Measurements from ENCODE around the gene DDX31. TPM values are rescaled to one million over a fixed set of nuclear protein-coding genes. Genes with fewer than 3 reads are reported as not detected.

The DDX31 gene
- total RNA-seq, 1 experiment from 2014 or later: 26.2 TPM

DNA sequence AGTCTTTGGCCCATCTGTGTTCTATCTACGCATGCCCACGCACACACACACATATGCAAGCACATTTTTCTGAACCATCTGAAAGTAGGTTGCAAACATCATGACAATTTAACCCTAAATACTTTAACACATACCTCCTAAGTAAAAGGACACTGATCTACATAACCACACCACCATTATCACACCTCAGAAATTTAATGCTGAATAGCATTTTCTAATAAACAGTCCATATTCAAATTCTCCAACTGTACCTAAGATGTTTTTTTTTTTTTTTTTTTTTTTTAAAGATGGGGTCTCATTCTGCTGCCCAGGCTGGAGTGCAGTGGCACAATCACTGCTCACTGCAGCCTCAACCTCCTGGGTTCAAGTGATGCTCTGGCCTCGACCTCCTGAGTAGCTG is 35.5 kb downstream of the DDX31 start:
- Mint-ChIP-seq H3K27ac (no peak overlapping the region), H3K9me3 (no peaks in the 10 kb centered on the region), H3K4me1 (no peaks in the 10 kb centered on the region), H3K36me3 (peaks cover 35% of the 10 kb centered on the region), H3K27me3 (ENCODE audit: low read depth) (no peaks in the 10 kb centered on the region), H3K4me3 (no peak overlapping the region)
- ChIA-PET CTCF (no interaction called here), POLR2A (interaction anchor here (0.7 kb wide), 1 partner anchor 36 kb away, joined by 7 read pairs; the partner anchor contains the start of gene DDX31)
- DNase-seq (ENCODE audit: low spot score) (no peak), ATAC-seq (no peak)
- TF ChIP-seq, protein P1, sequence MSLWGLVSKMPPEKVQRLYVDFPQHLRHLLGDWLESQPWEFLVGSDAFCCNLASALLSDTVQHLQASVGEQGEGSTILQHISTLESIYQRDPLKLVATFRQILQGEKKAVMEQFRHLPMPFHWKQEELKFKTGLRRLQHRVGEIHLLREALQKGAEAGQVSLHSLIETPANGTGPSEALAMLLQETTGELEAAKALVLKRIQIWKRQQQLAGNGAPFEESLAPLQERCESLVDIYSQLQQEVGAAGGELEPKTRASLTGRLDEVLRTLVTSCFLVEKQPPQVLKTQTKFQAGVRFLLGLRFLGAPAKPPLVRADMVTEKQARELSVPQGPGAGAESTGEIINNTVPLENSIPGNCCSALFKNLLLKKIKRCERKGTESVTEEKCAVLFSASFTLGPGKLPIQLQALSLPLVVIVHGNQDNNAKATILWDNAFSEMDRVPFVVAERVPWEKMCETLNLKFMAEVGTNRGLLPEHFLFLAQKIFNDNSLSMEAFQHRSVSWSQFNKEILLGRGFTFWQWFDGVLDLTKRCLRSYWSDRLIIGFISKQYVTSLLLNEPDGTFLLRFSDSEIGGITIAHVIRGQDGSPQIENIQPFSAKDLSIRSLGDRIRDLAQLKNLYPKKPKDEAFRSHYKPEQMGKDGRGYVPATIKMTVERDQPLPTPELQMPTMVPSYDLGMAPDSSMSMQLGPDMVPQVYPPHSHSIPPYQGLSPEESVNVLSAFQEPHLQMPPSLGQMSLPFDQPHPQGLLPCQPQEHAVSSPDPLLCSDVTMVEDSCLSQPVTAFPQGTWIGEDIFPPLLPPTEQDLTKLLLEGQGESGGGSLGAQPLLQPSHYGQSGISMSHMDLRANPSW (CRISPR knock-in tag; conservative IDR thresholded peaks at IDR 0.05; ENCODE audit: low read depth): no peak
- TF ChIP-seq, protein P2, sequence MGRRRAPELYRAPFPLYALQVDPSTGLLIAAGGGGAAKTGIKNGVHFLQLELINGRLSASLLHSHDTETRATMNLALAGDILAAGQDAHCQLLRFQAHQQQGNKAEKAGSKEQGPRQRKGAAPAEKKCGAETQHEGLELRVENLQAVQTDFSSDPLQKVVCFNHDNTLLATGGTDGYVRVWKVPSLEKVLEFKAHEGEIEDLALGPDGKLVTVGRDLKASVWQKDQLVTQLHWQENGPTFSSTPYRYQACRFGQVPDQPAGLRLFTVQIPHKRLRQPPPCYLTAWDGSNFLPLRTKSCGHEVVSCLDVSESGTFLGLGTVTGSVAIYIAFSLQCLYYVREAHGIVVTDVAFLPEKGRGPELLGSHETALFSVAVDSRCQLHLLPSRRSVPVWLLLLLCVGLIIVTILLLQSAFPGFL (CRISPR knock-in tag; IDR thresholded peaks at IDR 0.05; ENCODE audit: borderline replicate concordance): no peak
- TF ChIP-seq SMAD4 (CRISPR knock-in tag; IDR thresholded peaks at IDR 0.05): no peak

DNA sequence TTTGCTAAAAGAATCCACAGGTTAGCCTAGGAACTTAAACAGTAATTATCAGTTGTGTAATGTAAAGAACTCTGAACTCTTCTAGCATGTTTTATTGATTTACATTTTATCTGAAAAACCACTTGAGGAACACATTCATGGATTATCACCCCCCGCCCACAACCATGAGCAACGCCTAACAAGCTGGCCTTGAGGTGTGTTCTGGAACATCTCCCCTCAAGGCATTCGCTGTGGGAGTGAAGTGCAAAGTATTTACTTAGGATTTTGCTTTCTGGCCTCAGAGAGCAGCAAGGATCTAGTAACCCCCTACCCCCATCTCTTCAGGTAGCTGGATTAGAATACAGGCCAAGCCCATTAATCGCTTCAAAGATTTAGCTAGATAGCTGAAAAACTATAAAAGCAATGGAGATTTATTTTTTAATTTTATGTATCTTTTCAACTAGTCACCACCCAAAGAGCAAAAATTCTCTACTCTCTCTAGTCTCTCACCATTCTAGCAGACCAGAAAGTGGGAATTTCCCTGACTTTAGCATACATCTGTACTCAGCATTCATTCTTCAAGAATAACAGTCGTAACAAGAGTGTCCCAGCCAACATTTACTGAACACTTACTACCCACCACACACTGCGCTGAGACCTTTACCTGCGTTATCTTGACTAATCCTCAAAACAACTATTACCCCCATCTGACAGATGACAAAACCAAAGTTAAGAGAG is 37.2 kb downstream of the DDX31 start:
- Mint-ChIP-seq H3K4me3 (no peak overlapping the region), H3K27ac (no peak overlapping the region; the same call in 1 of the 2 replicates), H3K4me1 (peaks cover 10% of the 10 kb centered on the region), H3K27me3 (ENCODE audit: low read depth) (no peaks in the 10 kb centered on the region), H3K9me3 (no peaks in the 10 kb centered on the region), H3K36me3 (peaks cover 33% of the 10 kb centered on the region)
- ChIA-PET POLR2A (no interaction called here), CTCF (no interaction called here)
- DNase-seq (ENCODE audit: low spot score) (no peak), ATAC-seq (no peak)
- TF ChIP-seq, protein P3, sequence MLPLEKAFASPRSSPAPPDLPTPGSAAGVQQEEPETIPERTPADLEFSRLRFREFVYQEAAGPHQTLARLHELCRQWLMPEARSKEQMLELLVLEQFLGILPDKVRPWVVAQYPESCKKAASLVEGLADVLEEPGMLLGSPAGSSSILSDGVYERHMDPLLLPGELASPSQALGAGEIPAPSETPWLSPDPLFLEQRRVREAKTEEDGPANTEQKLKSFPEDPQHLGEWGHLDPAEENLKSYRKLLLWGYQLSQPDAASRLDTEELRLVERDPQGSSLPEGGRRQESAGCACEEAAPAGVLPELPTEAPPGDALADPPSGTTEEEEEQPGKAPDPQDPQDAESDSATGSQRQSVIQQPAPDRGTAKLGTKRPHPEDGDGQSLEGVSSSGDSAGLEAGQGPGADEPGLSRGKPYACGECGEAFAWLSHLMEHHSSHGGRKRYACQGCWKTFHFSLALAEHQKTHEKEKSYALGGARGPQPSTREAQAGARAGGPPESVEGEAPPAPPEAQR (CRISPR knock-in tag; IDR thresholded peaks at IDR 0.05): no peak
- TF ChIP-seq, protein P4, sequence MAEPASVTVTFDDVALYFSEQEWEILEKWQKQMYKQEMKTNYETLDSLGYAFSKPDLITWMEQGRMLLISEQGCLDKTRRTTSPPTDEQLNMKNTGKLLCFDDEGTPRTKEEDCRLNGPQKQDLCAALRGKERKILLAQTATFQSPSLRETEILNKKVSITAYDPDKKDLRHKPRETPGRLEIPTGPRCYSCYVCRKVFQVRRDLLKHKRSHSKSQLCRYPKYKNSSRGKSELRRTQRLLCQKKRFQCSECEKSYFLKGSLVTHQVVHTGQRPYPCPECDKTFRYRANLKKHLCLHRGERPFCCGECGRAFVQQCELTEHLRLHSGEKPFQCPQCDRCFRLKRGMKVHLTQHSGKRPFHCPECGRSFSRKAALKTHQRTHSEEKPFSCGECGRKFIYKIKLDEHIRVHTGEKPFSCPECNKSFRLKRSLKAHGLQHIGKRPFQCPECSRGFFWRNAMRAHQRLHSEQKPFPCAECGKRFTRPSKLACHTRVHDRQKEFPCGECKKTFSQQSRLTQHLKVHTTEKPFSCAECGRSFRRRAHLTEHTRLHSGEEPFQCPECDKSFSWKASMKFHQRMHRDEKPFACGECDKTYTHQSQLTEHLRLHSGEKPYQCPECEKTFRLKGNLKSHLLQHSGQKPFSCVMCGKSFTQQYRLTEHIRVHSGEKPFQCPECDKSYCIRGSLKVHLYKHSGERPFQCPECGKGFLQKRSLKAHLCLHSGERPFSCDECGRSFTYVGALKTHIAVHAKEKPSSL (CRISPR knock-in tag; conservative IDR thresholded peaks at IDR 0.05): no peak
- TF ChIP-seq MYBL2 (CRISPR knock-in tag; IDR thresholded peaks at IDR 0.05) (no peak), HMGA2 (CRISPR knock-in tag; IDR thresholded peaks at IDR 0.05) (no peak), GTF2I (CRISPR knock-in tag; conservative IDR thresholded peaks at IDR 0.05) (no peak), ETV6 (CRISPR knock-in tag; IDR thresholded peaks at IDR 0.05) (no peak), NR2C2 (CRISPR knock-in tag; IDR thresholded peaks at IDR 0.05) (no peak), JAZF1 (CRISPR knock-in tag; IDR thresholded peaks at IDR 0.05) (no peak)
- TF ChIP-seq, protein P5, sequence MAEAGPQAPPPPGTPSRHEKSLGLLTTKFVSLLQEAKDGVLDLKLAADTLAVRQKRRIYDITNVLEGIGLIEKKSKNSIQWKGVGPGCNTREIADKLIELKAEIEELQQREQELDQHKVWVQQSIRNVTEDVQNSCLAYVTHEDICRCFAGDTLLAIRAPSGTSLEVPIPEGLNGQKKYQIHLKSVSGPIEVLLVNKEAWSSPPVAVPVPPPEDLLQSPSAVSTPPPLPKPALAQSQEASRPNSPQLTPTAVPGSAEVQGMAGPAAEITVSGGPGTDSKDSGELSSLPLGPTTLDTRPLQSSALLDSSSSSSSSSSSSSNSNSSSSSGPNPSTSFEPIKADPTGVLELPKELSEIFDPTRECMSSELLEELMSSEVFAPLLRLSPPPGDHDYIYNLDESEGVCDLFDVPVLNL (CRISPR knock-in tag; IDR thresholded peaks at IDR 0.05; ENCODE audit: borderline replicate concordance, low read depth): no peak
- TF ChIP-seq, protein P6, sequence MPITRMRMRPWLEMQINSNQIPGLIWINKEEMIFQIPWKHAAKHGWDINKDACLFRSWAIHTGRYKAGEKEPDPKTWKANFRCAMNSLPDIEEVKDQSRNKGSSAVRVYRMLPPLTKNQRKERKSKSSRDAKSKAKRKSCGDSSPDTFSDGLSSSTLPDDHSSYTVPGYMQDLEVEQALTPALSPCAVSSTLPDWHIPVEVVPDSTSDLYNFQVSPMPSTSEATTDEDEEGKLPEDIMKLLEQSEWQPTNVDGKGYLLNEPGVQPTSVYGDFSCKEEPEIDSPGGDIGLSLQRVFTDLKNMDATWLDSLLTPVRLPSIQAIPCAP (CRISPR knock-in tag; IDR thresholded peaks at IDR 0.05): no peak
- TF ChIP-seq, protein P7, sequence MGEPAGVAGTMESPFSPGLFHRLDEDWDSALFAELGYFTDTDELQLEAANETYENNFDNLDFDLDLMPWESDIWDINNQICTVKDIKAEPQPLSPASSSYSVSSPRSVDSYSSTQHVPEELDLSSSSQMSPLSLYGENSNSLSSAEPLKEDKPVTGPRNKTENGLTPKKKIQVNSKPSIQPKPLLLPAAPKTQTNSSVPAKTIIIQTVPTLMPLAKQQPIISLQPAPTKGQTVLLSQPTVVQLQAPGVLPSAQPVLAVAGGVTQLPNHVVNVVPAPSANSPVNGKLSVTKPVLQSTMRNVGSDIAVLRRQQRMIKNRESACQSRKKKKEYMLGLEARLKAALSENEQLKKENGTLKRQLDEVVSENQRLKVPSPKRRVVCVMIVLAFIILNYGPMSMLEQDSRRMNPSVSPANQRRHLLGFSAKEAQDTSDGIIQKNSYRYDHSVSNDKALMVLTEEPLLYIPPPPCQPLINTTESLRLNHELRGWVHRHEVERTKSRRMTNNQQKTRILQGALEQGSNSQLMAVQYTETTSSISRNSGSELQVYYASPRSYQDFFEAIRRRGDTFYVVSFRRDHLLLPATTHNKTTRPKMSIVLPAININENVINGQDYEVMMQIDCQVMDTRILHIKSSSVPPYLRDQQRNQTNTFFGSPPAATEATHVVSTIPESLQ (CRISPR knock-in tag; IDR thresholded peaks at IDR 0.05): no peak
- TF ChIP-seq, protein P8, sequence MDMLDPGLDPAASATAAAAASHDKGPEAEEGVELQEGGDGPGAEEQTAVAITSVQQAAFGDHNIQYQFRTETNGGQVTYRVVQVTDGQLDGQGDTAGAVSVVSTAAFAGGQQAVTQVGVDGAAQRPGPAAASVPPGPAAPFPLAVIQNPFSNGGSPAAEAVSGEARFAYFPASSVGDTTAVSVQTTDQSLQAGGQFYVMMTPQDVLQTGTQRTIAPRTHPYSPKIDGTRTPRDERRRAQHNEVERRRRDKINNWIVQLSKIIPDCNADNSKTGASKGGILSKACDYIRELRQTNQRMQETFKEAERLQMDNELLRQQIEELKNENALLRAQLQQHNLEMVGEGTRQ (CRISPR knock-in tag; IDR thresholded peaks at IDR 0.05): no peak
- TF ChIP-seq, protein P1 (CRISPR knock-in tag; conservative IDR thresholded peaks at IDR 0.05; ENCODE audit: low read depth): no peak
- TF ChIP-seq, protein P9, sequence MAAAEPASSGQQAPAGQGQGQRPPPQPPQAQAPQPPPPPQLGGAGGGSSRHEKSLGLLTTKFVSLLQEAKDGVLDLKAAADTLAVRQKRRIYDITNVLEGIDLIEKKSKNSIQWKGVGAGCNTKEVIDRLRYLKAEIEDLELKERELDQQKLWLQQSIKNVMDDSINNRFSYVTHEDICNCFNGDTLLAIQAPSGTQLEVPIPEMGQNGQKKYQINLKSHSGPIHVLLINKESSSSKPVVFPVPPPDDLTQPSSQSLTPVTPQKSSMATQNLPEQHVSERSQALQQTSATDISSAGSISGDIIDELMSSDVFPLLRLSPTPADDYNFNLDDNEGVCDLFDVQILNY (CRISPR knock-in tag; IDR thresholded peaks at IDR 0.05): no peak

Measured in WTC11 (cell line).